WTC11 (cell line): ENCODE measurements around the gene POPDC3.

ENCODE experiments used
- CBFB ChIP-seq: sonication (generic); formaldehyde crosslinking; IDR thresholded peaks from 2 replicates; pipeline ENCODE4 v1.8.1; 2022; ENCODE audit warnings: mild to moderate bottlenecking, low read depth, missing genetic modification reagents
- E2F5 ChIP-seq: sonication (generic); formaldehyde crosslinking; IDR thresholded peaks from 2 replicates; pipeline ENCODE4 v1.8.1; 2022; ENCODE audit warnings: mild to moderate bottlenecking, moderate library complexity, missing genetic modification reagents
- ERG ChIP-seq: fragments of 250-450 bp; sonication (Bioruptor Pico); IDR thresholded peaks from 2 replicates; pipeline ENCODE4 v1.8.0; 2021; ENCODE audit warnings: mild to moderate bottlenecking
- SMAD3 ChIP-seq: sonication (generic); formaldehyde crosslinking; IDR thresholded peaks from 2 replicates; pipeline ENCODE4 v1.8.0; 2022; ENCODE audit warnings: missing genetic modification reagents, mild to moderate bottlenecking, borderline replicate concordance
- TCF7 ChIP-seq: sonication (generic); formaldehyde crosslinking; IDR thresholded peaks from 2 replicates; pipeline ENCODE4 v1.8.0; 2022; ENCODE audit warnings: mild to moderate bottlenecking, low read depth, missing genetic modification reagents, moderate library complexity
- TP53 ChIP-seq: sonication (generic); formaldehyde crosslinking; IDR thresholded peaks from 2 replicates; pipeline ENCODE4 v1.8.1; 2023; ENCODE audit warnings: mild to moderate bottlenecking, missing genetic modification reagents
- ZNF423 ChIP-seq: fragments of 250-450 bp; sonication (Bioruptor Pico); IDR thresholded peaks from 2 replicates; pipeline ENCODE4 v2.1.2; 2022; ENCODE audit warnings: mild to moderate bottlenecking, moderate library complexity
- TF ChIP-seq, protein P1 (sequence below): fragments of 200-600 bp; IDR thresholded peaks from 2 replicates; pipeline ENCODE4 v1.8.0; 2022; ENCODE audit warnings: antibody characterized with exemption
- TF ChIP-seq, protein P2 (sequence below): sonication (generic); formaldehyde crosslinking; IDR thresholded peaks from 2 replicates; pipeline ENCODE4 v1.8.0; 2022; ENCODE audit warnings: mild to moderate bottlenecking, missing genetic modification reagents

GRCh38 chr6:105151644-105152043 lies 28.2 kb downstream of the POPDC3 start:
- TF ChIP-seq, protein P1, sequence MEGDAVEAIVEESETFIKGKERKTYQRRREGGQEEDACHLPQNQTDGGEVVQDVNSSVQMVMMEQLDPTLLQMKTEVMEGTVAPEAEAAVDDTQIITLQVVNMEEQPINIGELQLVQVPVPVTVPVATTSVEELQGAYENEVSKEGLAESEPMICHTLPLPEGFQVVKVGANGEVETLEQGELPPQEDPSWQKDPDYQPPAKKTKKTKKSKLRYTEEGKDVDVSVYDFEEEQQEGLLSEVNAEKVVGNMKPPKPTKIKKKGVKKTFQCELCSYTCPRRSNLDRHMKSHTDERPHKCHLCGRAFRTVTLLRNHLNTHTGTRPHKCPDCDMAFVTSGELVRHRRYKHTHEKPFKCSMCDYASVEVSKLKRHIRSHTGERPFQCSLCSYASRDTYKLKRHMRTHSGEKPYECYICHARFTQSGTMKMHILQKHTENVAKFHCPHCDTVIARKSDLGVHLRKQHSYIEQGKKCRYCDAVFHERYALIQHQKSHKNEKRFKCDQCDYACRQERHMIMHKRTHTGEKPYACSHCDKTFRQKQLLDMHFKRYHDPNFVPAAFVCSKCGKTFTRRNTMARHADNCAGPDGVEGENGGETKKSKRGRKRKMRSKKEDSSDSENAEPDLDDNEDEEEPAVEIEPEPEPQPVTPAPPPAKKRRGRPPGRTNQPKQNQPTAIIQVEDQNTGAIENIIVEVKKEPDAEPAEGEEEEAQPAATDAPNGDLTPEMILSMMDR: no peak
- TF ChIP-seq TCF7 (no peak), ZNF423 (no peak), ERG (CRISPR knock-in tag) (no peak), E2F5 (CRISPR knock-in tag) (no peak), SMAD3 (CRISPR knock-in tag) (no peak), TP53 (CRISPR knock-in tag) (no peak), CBFB (no peak)
- TF ChIP-seq, protein P2, sequence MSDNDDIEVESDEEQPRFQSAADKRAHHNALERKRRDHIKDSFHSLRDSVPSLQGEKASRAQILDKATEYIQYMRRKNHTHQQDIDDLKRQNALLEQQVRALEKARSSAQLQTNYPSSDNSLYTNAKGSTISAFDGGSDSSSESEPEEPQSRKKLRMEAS (CRISPR knock-in tag): no peak
